ENCODE data around the gene FOXJ3. TPM values are rescaled to one million over a fixed set of nuclear protein-coding genes. Genes with fewer than 3 reads are reported as not detected.

Gene FOXJ3
- total and polyA plus RNA-seq, 2 experiments from 2014 or later: 19.0 to 39.0 TPM

GRCh38 chr1:42279055-42279454, 56.0 kb downstream of the FOXJ3 start:
- H3K4me1 ChIP-seq (ENCODE audit: insufficient read depth): peaks cover 5% of the 10 kb centered on the region
- H3K4me2 ChIP-seq: peak overlapping the region; percentile 42
- DNase-seq (ENCODE audit: low spot score): no peak
- no peak overlapping the region for H3K4me3 ChIP-seq
- H3K9me3 ChIP-seq (ENCODE audit: low read depth): no peaks in the 10 kb centered on the region
- no peak for TF ChIP-seq CTCF (IDR thresholded peaks at IDR 0.05; ENCODE audit: poor library complexity)
- TF ChIP-seq EZH2 (IDR thresholded peaks at IDR 0.05; ENCODE audit: borderline replicate concordance): no peak
- no peak for TF ChIP-seq EZH2phosphoT487 (IDR thresholded peaks at IDR 0.05; ENCODE audit: low read depth, severe bottlenecking, unreplicated experiment)
- H3K36me3 ChIP-seq (replicated peaks; ENCODE audit: insufficient read depth, low read depth): no peaks in the 10 kb centered on the region
- no peaks in the 10 kb centered on the region for H3K27me3 ChIP-seq
- 48% methylated on average over 2 of the region's 2 CpGs for whole genome bisulfite sequencing (ENCODE audit: low lambda C conversion rate, missing lambda C conversion rate)
- H3K9me2 ChIP-seq (replicated peaks; ENCODE audit: insufficient read depth): no peaks in the 10 kb centered on the region
- no peak overlapping the region for H2AFZ ChIP-seq
- H4K20me1 ChIP-seq (ENCODE audit: insufficient read depth, poor library complexity, severe bottlenecking): peaks cover 16% of the 10 kb centered on the region
- no peak overlapping the region for H3K27ac ChIP-seq
- peaks cover 82% of the 10 kb centered on the region for H3K79me2 ChIP-seq

GRCh38 chr1:42272920-42273319, 62.1 kb downstream of the FOXJ3 start:
- WGBS (ENCODE audit: low lambda C conversion rate, missing lambda C conversion rate): 69% methylated on average over 1 of the region's 1 CpG

GRCh38 chr1:42267904-42268303, 67.1 kb downstream of the FOXJ3 start:
- no peak overlapping the region for H3K4me2 ChIP-seq
- H3K79me2 ChIP-seq: peaks cover 87% of the 10 kb centered on the region
- H4K20me1 ChIP-seq (ENCODE audit: insufficient read depth, poor library complexity, severe bottlenecking): peaks cover 16% of the 10 kb centered on the region
- no peak overlapping the region for H3K27ac ChIP-seq
- H3K27me3 ChIP-seq: no peaks in the 10 kb centered on the region
- H3K36me3 ChIP-seq (replicated peaks; ENCODE audit: insufficient read depth, low read depth): no peaks in the 10 kb centered on the region
- no peak overlapping the region for H3K4me3 ChIP-seq
- no peaks in the 10 kb centered on the region for H3K9me3 ChIP-seq (ENCODE audit: low read depth)
- DNase-seq (ENCODE audit: low spot score): no peak
- no peak overlapping the region for H2AFZ ChIP-seq
- H3K4me1 ChIP-seq (ENCODE audit: insufficient read depth): no peaks in the 10 kb centered on the region
- no peak for TF ChIP-seq EZH2 (IDR thresholded peaks at IDR 0.05; ENCODE audit: borderline replicate concordance)
- TF ChIP-seq CTCF (IDR thresholded peaks at IDR 0.05; ENCODE audit: poor library complexity): no peak
- TF ChIP-seq EZH2phosphoT487 (IDR thresholded peaks at IDR 0.05; ENCODE audit: low read depth, severe bottlenecking, unreplicated experiment): no peak
- no peaks in the 10 kb centered on the region for H3K9me2 ChIP-seq (replicated peaks; ENCODE audit: insufficient read depth)

More at GRCh38 chr1:42272920-42273319, 62.1 kb downstream of the FOXJ3 start:
- Histone ChIP-seq H3K4me3 (no peak overlapping the region), H3K4me2 (no peak overlapping the region), H3K79me2 (peaks cover 92% of the 10 kb centered on the region), H3K4me1 (ENCODE audit: insufficient read depth) (no peaks in the 10 kb centered on the region), H3K9me2 (replicated peaks; ENCODE audit: insufficient read depth) (no peaks in the 10 kb centered on the region), H3K27me3 (no peaks in the 10 kb centered on the region), H3K9me3 (ENCODE audit: low read depth) (no peaks in the 10 kb centered on the region), H4K20me1 (ENCODE audit: insufficient read depth, poor library complexity, severe bottlenecking) (peaks cover 3% of the 10 kb centered on the region), H3K36me3 (replicated peaks; ENCODE audit: insufficient read depth, low read depth) (no peaks in the 10 kb centered on the region), H3K27ac (no peak overlapping the region), H2AFZ (no peak overlapping the region)
- no peak for TF ChIP-seq CTCF (IDR thresholded peaks at IDR 0.05; ENCODE audit: poor library complexity)
- TF ChIP-seq EZH2 (IDR thresholded peaks at IDR 0.05; ENCODE audit: borderline replicate concordance): no peak
- TF ChIP-seq EZH2phosphoT487 (IDR thresholded peaks at IDR 0.05; ENCODE audit: low read depth, severe bottlenecking, unreplicated experiment): no peak
- no peak for DNase-seq (ENCODE audit: low spot score)
